AG08396 (cell line): ENCODE data around the gene PRELID1.
A peak's percentile ranks its signal among the peaks of the same experiment; 100 is the strongest.

Experiments
- DNase-seq: peaks from one replicate; pipeline ENCODE4 v3.0.0; 2012; ENCODE audit warnings: low spot score, mixed read lengths

Gene PRELID1

DNA sequence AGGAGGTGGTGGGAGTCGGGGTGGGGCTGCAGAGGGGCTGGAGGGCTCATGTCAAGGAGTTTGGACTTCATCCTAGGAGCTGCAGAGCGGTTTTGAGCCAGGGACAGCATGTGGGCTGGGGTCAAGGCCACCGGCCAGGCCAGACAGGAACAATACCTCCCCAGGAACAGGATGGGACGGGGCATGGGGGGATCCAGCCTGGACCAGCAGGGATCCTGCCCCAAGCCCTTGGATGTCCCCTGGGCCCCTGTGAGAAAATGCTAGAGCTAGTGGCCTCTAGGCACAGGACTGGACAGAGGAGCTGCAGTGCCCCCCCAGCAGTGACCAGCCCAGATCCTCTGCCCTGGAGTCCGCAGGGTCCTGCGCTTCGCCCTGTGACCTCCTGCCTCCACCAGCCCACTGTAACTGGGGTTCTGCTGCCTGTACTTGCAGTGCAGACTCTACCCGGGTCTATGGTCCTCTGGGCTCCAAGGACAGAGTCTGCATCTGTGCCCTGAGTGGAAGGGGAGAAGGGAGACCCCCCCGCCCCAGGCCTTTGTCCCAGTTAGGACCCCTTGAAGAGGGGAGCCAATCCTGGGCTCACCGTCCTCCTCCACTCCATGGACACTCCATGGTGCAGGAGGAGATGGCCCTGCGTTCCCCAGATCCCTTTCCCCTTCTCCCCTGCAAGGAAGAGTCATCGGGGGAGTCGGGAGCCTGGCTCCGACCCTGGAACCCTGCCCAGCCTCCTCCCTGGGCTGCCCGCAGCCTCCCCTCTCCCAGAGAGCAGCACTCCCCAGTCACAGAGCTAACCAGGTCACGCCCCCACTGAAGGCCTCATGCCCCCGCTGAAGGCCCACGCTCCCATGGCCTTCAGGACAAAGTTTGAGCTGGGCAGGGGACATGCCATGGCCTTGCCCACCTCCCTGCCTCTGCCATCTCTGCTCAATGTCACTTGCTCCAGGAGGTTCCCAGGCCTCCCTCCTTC is 11.1 kb downstream of the PRELID1 start:
- DNase-seq = no peak

DNA sequence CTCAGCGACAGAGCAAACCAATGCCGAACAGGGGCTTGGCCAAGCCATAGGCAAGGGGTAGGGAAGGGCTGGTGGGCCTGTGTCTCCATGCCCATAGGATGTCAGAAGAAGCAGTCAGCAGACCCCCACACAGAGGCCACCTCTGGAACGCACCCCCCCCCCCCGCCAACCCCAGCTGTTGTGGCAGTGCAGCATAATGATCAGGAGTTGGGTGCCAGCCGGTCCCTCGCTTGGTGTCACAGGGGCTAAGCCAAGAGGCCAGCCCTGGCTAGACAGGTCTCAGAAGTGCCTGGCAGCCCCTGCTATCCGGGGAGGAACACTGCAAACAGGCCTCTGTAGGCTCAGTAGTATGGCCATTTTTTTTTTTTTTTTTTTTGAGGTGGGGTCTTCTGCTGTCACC is 11.8 kb downstream of the PRELID1 start:
- DNase-seq = no peak

DNA sequence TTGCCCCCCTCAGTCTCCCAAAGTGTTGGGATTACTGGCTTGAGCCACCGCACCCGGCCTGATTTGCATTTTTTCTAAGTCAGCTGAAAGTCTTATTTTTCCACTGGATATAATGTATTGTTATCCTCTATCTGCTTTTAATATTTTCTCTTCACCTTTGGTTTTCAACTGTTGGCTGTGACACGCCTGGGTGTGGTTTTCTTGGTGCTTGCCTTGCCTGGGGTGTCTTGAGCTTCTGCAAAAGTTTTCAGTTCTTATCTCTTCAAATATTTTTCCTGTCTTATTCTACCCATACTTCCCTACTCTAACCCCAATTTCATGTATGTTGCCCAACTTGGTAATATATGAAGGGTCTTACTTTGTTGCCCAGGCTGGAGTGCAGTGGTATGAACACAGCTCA is 12.4 kb downstream of the PRELID1 start:
- no peak for DNase-seq

DNA sequence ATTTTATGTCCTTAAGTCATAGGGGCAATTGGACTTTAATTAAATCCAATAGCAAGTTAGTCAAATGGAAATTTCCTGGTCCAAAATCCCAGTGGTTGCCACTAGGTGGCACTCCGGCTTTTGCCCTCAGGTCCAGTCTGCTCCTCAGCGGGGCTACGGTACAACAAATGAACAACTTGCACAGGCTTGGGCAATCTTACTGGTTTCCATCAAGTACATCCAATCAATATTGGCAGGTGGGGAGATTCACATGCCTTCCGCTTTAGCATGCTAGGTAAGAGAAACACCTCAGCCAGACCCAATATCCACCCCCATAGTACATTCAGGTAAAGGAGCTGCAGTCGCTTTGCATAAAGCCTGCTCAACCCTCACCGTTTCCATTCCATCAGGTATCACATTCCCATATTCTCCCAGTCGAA is 14.4 kb downstream of the PRELID1 start:
- peak; percentile 78 for DNase-seq

DNA sequence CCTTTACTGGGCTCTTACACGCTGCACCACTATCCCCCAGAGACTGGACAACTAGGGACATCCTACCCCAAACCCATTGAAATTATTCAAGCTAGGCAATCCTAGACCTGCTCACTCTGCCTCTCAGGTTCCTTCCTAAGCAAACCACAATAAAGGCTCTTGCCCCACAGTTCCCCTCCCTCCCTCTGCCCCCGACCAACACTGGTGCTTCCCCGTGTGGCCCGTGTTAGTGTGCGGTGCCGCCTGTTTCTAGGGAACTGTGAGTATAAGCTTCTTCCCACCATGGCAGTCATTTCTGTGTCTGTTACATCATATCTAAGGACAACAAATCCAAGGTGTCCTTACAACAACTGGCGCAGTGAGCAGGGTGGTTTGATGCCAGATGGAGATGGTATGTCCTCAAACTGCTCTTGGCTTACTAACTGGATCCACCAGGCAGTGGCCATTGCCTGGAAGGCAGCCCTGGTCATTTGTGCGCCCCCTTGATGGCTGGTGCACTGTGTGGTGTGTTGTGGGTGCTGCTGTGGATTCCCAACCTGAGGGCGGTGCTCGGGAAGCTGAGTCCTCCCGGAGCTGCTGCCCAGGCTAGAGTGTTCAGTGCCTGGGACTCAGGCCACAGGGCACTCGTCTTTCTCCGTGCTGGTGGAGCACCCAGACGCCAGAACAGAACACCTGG is 16.5 kb downstream of the PRELID1 start:
- DNase-seq = no peak

DNA sequence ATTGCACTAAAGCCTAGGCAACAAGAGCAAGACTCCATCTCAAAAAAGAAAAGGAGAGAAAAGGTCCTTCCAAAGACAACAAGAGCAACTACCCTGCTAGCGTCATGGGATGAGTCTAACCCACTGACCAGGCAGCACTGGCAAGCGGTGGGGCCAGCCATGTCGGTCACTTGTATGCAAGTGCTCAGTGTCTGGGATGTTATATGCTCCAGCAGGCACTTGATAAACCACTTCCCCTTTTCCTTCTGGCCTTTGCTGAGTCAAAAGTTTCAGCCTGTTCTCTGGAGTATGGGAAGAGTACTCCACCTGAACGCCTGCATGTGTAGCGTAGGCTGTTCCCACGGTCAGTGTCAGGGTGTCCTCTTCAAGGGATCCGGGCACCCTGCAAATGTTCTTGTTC is 17.3 kb downstream of the PRELID1 start:
- DNase-seq = no peak

DNA sequence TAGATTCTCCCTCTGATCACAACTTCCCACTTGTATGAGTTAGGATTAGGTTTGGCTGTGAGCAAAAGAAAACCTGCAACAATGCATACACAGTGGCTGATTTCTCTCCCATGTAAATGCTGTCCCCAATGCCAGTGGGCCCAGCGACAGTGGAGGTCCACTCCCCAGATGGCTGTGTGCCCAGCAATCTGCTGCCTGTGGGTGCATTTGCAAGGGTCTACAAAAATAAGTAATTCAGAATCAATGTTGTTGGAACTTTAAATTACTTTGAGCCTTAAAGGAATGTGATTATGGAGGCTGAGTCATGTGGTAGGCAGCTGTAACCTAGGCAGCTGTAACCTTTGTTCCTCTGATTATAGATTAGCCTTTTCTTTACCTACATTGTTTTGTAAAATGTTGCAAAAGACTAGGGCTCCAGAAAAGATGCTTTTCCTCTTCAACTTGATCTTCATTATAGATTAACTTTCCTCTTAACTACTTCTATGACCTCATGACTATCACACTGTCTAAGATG is 22.3 kb downstream of the PRELID1 start:
- no peak for DNase-seq

DNA sequence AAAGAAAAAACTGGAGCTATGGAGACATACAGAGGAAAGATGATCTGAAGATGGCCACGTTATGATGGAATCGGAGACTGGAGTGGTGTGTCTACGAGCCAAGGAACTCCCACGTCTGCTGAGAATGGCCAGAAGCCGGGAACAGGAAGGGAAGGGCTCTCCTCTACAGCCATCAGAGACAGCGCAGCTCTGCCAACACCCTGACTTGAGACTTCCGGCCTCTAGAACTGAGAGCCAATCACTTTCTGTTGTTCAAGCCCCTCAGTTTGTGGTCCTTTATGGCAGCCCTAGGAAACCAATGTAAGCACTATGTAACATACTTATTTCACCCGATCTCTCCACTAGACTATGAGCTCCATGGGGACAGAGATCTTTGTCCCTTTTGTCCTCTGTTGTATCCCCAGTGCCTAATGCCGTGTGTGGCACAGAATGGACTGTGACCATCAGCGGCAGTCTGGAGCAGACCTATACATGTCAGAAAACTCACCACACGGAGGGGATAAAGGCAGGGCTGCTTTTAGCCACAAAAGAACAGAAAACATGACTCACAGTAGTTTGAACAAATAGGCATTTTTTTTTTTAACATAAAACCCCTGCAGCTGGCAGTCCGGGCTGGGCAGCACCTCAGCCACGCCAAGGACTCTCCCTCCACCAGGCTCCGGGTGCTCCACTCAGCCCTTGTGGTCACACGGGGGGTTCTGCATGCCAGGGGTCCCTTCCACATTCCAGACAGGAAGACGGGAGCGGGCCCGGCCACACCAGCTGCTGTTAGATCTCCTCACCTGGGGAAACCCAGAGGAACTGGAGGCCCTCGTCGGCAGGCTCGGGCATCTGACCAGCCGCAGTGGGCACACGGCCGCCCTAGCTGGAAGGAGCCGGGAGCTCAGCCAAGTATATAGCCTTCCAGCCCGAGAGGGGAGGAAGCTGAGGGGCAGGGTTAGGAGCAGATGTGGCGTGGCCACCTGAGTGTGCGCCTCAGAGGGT is 24.2 kb downstream of the PRELID1 start:
- DNase-seq = peak; percentile 39

DNA sequence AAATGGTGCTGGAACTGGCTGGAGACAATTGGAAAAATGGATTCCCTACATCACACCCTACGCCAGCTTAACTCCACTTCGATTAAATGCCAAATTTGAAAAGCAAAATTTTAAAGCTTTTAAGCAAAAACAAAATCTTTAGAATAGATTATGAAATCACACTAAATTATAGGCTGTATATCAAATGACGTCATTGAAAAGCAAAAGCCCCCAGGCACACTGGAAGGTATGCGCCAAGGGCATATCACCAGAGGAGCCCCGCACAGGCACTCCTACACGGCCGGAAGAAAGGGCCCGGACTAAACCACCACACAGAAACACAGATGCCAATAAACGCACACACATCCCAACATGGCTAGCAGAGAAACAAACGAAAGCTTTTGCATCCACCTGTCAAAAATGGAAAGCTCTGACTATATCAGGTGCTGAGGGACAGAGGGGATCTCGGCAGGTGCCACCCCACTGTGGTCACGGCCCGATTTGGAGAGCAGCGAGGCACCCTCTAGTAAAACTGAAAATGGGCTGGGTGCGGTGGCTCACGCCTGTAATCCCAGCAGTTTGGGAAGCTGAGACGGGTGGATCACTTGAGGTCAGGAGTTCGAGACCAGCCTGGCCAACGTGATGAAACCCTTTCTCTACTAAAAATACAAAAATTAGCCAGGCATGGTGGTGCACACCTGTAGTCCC is 25.1 kb downstream of the PRELID1 start:
- DNase-seq = no peak

DNA sequence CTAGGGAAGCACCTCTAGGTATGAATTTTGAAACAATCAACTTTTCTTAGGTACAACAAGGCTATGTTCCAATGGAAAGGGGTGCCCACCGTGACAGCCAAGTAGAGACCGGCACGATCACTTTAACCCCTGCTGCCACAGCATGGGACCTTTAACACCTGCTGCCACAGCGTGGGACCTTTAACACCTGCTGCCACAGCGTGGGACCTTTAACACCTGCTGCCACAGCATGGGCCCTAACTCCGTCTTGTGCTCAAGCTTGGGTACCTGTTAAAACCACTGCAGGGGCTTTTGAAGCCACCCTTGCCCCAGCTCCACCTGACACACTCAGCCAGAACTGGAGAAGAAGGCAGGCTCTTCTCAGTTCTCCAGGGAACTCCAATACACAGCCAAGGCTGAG is 26.3 kb downstream of the PRELID1 start:
- no peak for DNase-seq

DNA sequence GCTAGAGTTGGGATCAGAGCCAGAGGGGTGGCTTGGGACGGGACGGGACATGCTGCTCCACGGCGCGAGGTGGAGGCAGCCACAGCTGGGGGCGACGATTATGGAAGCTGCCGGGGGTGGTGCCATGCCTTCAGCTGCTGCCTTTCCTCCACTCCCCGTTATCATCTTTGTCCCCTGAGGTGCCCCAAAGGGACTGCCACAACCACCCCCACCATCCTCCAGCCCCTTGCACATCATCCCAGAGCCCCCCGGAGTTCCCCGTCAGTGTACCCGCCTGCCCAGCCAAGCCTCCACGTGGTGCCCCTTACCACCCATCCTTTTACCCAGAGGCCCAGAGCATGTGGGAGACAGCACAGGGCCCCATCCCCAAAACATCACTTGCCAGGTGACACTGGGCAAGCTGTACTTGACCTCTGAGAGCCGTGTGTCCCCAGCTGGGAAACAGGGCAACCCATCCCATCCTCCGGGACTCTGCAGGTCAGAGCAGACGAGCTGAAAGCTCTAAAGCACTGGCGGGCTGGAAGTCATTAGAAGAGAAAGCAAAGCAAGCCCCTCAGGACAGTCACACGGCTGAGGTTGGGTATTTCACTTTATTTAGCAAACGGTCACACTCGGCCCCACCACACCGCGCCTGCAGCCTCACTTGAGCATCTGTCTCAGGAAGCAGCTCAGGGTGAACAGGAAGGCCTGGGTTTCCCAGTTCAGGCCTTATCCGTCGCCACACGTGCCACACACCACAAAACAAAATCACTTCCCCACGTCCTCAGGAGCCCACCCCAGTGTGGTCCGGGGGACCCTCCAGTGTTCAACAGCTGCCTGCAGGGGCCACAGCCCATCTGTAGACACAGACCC is 27.6 kb downstream of the PRELID1 start:
- DNase-seq = no peak

DNA sequence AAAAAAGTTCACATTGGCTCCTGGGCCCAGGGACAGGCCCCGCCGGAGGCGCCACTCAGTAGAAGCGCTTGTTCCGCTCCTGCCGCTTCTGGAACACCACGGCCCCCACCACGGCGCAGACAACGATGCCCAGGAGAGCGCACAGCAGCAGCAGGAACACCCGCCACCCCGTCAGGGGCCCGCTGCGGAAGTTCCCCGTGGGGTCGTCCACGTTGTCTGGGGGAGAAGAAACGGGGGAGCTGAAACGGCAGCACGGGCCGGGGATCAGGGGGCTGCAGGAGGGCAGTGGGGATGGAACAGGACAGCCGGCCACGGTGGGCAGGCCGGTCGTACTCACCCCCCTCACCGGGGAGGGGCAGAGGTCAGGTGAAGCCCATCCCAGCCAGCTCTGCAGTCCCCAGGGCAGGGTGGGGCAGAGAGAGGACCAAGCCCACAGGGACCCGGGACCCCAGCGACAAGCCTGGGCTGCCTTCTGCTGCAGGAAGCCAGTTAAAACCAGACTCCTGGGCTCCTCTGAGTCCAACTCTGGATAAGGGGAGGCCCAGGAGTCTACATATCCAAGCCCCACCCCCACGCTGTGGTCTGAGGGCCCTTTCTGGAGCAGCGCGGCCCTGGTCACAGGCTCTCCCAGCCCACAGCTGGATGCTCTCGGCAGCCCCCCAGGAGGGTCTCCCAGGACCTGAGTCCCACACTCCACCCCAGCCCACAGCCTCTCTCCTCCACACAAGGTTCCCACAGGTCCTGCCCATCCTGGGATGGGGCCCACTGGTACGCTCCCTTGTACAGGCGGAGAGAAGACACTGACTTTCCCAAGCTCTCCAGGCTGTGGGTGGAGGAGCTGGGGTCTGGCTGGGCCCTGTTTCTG is 28.7 kb downstream of the PRELID1 start:
- no peak for DNase-seq

DNA sequence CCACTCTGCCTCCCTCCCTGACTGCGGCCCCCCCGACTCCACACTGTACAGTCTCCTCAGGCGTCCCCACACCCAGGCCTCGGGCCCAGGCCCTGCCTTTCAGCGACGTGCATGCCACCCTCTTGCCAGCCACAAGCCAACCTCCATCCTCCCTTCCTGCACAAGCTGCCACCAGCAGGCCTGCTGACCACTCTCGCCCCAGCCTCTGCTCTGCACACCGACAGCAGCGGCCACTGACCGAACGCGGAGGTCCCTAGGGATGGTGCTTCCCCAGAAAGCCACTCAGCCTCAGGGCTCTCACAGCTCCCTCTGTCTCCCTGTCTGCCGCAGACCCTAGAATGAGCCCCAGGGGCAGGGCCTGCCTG is 29.3 kb downstream of the PRELID1 start:
- no peak for DNase-seq

DNA sequence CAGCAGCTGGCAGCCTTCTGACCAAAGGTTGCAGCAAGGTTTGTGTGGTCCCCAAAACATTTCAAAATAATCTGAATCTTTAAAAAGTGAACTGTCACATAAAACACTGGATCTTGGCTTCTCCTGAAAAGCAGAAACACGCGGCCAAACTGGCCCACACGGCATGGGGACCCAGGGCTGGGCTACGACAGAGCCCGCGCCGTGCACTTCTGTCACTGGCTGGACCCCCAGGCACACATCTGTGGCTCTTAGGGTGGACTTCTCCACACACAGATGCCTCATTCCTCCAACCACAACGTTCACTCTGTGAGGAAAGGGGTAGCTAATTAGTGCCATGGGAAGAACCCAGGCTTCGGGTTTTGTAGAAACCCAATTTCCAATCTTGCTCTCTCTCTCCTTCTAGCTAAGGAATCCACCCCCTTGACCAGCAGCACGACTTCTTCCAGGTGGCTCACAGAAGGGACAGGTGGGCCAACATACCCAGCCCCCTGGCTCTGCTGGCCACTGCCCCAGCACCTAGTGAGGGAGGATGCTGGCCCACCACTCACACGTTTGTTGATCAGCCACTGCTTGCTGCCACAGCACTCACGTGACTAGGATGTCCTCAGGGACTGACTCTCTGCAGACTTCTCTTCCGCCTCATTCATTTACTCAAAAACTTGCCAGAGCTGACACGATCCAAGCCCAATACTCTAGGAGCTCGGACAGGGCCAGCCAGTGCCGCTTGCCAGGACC is 30.0 kb downstream of the PRELID1 start:
- DNase-seq = no peak

DNA sequence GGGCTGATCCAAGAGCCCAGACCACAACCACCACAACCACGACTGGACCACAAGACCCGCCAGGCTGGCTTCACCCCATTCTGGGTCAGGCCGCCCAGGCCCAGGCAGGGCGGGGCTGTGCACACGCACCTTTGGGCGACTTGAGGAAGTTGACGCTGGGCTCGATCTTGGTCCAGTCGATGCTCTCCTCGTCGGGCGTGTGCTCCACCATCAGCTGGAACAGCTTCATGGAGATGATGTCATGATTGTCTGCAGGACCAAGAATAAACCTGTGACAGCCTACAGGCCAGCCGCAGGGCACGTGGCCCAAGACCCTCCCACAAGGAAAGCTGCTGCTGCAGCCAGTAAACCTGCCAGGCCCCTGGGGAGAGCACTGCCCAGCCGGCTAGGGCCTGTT is 30.6 kb downstream of the PRELID1 start:
- no peak for DNase-seq

DNA sequence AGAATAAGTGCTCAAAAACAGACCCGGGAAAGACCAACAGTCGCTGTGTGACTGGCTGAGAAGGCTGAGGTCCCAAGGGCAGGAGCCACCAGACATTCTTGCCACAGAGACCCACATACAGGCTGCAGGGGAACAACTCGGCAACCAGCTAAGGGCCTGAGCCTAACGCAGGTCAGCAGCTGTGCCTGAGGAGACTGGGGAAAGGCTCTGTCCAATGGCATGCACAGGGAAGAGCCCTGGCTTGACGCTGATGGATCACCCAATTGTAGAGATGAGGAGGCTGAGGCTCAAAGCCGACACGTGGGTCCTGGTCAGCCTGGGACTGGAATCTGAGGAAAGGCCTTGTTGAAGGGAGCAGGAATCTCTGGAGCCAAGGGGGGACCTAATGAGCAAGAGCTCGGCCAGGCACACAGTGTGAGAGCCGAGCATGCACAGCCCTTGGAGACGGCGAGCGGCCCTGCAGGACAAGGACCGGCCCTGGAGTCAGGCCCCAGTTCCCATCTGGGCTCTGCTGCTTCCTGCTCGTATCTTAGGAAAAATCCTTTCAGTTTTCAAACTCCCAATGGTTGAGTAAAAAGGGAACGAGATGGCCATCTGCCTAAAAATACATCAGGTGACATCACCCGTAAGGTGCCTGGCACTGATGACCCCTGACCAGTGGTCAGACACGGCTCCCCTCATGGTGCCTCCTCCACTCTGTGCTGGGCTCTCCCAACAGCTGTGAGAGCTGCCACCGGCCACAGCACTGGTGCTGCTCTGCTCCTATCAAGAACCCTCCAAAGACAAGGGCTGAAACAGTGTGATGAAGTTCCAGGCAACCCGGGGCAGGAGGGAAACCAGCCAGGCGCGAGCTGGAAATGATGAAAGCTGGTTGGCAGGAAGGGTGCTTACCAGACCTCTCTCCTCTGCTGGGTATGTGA is 31.4 kb downstream of the PRELID1 start:
- no peak for DNase-seq

DNA sequence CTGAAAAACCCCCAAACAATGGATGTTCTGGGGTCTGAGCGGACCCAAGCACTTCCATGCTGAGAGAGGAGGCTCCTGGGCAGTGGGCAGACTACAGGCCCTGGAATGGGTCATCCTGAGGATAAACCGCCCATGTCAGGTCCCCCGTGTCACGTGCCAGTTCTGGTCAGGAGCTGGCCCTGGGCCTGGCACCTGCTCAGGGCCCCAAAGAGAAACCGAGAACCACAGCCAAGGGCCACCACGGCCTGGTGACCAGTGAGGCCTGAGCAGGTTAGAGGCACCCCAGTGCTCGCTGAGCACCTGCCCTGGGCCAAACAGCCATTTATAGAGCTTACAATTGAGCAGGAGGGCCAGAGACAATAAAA is 32.1 kb downstream of the PRELID1 start:
- DNase-seq = no peak

DNA sequence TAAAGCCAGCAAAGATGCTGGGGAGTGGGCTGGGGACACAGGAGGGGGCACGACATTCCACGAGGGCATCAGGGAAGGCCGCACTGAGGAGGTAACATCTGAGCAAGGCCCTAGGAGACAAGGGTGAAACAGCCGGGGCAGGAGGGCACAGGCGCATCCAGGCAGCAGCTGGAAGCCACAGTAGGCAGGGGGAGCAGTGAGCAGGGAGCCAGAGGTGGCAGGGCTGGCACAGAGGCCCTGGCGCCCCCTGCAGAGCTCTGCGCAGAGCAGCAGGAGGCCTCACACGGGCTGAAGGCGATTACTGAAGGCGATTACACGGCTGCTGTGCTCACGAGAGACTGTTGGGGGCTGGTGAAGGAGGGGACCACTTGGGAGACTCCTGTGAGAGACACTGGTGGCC is 32.5 kb downstream of the PRELID1 start:
- DNase-seq = peak; percentile 43
